NT2/D1 (cell line): ENCODE data around the gene BRME1.

Experiments used
- SUZ12 ChIP-seq: IDR thresholded peaks from 2 replicates; pipeline ENCODE4 v1.6.1; 2011; ENCODE audit not compliant: insufficient read length, insufficient read depth; ENCODE audit errors: extremely low read depth
- YY1 ChIP-seq: IDR thresholded peaks from 2 replicates; pipeline ENCODE4 v1.6.1; 2011; ENCODE audit not compliant: insufficient read length, insufficient read depth

- TF ChIP-seq SUZ12: no peak
- no peak for TF ChIP-seq YY1
These were observed 20.1 kb upstream of the BRME1 start for GRCh38 chr19:13926010-13926409.
